Measurements from ENCODE around the gene COMP.

Gene COMP

DNA sequence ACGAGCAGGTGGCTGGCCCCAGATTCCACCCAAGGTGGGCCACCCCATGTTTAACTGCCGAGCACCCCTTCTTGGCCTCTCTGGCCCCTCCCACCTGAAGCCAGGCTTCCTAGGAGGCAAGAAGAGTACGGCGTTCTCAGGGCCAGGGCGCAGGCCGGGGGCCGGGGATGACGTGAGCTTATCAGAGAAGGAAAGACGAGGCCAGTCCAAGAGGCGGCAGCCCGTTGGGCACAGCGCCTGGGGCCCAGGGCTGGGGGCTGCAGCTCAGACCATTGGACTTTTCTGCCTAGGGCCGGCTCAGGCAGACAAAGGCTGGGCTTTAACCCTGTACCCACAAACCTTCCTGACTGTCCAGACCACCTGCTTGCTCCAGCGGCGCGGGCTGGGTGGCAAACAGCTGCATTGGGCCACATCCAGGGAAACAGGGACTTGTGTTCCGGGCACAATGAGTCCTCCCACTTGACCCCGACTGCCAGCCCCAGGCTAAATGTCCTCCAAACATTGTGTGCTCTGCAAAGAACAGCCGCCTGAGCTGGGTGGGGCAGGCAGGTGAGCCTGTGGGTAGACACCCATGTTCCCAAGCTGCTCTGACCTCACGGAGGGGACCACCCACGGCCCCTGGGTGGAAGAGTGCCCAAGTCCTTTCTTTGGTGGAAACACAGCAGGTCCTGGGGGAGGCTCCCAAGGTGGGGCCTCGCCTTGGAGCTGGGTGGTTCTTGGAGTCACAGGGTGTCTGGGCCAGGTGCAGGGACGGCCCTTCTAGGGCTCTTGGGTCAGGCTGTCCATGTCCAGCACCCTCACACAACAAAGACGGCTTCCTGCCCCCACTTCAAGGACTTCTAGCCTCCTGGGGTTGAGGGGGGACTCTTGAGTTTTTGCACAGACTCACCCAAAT lies 21.9 kb downstream of the COMP start:
- DNase-seq = no peak

DNA sequence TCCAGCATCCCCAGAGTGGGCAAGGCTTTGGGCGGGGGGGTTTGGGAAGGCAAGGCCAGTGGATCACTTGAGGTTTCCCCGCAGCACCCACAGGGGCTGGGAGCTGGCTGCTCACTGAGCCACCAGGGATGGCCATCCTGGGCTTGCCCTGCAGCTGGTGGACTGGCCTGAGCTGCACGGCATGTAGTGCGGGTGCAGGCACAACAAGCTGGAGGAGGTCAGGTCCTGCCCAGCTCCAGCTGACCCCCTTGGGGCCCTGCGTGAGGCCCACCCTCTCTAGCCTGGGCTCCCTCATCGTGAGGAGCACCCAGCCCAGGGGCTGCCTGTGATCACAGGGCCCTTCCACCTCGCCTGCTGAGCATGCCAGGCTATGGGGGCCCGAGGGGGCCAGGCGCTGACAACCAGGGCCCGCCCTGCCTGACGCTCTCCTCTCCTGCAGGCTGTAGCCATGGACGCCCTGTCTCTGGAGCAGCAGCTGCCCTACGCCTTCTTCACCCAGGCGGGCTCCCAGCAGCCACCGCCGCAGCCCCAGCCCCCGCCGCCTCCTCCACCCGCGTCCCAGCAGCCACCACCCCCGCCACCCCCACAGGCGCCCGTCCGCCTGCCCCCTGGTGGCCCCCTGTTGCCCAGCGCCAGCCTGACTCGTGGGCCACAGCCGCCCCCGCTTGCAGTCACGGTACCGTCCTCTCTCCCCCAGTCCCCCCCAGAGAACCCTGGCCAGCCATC lies 22.9 kb downstream of the COMP start:
- DNase-seq = no peak

DNA sequence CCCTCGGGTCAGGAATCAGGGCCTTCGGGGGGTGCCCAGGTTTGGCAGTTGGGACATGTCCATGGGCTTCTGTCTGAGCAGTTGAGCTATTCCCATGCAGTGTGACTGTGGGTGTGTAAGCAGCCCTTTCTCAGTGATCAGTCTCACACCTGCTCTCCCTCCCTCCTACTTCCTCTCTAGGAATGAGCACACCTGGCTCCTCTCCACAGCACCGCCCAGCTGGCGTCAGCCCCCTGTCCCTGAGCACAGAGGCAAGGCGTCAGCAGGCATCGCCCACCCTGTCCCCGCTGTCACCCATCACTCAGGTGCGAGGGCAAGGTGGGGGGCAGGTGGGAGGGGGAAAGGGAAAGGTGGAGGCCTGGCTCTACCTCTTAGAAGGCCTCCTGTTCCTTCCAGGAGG lies 25.9 kb downstream of the COMP start:
- DNase-seq = no peak

DNA sequence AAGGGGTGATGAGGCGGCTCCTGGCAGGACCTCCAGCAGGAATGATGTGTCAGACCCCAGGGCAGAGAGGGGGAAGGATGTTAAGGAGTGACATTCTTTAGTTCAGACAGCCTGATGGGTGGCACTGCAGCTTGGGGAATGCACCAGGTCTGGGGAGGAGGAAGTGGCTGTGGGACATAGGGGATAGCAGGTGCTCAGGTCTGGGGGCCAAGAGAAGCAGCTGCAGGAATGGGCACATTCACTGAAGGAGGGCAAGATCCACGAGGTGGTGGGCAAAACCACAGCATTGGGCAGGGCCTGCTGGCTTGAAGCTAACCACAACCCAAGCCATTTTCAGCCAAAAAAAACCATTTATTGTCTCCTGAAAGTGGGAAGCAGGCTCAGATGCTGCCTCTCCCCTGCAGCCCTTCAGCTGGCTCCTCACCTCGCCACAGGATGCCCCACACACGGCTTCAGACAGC lies 26.5 kb downstream of the COMP start:
- DNase-seq = no peak

DNA sequence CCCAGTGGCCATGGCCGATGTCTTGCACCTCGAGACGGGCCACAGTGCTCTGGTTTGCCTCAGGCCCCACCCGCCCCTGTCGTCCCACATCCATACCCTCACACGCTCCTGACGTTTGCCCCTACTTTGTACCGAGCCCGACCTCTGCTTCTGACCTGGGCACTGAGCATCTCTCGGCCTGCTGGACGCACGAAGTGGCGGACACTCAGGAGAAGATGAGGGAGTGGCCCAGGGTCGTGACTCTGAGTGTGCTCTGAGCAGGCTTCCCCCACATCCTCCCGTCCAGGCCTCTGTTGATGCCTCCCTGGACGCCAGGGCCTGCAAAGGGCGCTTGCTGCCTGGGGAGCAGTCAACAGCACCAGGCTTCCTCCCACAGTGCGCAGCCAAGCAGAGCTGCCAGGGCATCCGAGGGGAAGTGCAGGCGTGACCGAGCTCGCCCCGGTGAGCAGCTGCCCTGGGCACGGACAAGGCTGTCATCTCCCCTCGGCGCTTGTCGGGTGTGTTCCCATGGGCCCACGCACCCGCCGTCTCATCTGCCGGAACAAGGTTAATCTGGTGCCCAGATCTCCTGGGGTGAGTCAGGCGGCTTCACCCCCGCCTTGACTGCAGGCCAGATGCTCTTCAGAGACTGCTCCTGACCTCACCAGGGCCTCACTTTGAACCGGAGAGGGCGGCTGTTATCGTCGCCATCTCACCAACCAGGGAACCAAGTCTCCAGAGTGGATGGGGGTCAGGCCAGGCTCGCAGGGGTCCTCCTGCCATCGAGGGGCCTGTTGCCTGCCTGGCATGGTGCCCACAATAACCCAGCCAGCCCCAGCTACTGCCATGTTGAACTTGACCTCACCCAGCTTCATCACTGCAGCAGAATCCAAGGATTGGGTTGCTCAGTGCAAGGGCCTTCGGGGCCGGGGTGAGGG lies 27.2 kb downstream of the COMP start:
- no peak for DNase-seq

DNA sequence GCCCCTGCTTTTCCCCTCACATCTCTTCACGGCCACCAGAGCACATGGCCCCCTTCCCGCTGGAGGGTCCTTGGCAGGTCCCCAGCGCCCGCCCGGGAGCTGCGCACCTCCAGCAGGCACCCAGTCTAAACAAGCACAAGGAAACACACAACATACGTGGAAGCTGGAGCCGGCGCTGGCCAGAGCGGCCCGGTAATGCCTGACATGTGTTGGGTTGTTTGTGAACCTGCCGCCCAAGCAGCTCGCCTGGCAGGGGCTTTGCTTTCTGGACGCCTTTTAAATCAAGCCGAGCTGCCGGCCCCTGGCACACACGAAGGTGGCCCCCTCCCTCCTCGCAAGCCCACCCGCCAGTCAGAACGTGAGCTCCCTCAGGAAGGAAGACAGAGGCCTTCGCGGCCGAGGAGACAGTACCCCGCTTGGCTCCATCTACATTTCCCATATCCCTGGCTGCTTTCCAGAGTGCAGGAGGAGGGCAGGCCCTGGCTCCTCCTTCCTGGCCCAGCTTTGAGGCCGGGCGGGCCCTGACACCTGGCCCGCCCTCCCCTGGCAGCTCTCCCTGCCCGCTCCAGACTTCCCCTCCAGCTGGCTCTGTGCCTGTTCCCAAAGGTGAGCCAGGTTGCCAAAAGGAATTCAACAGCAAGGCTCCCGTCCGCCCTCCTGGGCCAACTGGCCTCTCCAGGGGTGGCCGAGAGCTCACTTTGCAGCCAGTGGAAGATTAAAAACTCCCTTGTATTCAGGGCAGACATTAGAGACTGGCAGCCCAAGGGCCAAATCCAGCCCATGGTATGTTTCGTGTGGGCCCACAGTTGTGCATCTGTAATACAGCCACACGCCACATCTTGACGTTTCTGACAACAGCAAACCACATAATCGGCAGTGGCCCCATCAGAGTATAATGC lies 28.7 kb downstream of the COMP start:
- peak; percentile 93 for DNase-seq

DNA sequence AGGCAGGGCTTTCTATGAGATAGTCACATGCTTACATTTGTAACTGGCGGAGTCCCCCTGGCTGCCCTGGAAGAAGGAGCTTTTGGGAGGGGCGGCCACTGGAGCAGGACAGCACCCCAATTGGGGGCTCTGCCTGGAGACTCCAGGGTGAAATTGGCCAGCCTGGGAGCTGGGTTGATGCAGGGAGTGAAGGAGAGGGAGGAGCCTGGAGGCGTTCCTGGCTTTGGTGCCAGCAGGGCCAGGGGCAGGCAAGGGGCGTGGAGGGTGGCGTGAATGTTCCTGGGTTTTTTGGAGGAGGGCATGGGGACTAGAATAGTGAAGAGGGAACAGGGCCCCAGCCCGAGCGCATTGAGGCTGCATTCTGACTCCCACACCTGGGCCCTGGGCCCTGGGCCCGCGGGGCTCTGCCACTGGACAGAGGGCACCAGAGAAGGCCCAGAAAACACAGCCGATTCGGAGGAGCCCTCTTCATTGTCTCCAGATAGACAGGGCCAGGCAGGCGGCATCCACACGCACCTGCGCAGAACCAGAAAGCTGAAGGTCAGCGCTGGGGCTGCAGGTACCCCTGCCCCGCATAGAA lies 29.5 kb downstream of the COMP start:
- DNase-seq = no peak

DNA sequence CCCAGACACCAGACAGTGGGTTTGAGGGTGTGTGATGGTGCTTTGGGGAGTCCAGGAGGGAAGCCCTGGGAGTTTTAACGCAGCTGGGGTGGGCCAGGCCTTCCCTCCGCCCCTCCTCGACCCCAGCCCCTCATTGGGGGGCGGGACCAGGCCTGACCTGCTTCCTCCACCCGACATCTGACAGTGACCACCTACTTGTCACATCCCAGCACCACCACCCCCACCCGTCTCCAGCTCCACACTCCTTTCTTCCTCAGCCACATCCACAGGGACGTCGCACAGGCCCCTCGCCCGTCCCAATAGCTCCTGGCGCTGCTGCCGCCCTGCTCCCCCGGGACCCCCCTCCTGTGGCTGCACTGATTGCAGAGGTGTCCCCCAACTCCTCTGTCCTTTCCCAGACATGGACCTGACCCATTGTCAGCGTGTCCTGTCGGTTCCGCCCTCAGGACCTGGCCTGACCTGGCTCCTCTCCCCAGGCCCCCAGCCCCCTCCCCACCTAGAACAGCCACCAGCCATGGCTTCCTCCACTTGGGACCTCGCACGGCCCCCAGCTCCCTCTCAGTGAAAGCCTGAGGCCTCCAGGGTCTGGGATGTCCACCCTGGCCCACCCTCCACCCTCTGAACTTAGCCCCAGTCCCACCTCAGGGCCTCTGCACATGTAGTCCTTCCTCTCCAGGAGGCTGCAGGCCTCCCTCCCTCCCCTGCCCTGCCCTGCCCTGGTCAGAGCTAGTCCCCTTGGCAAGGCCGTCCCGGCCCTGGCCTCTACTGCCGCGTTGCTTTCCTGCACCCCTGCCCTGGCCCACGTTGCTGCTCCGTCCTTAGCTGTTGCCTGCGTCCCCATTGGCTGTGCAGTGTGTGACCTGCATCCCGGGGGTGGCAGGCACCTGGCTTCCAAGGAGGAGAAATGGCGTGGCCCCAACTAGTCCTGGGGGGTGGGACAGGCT lies 30.4 kb downstream of the COMP start:
- no peak for DNase-seq

DNA sequence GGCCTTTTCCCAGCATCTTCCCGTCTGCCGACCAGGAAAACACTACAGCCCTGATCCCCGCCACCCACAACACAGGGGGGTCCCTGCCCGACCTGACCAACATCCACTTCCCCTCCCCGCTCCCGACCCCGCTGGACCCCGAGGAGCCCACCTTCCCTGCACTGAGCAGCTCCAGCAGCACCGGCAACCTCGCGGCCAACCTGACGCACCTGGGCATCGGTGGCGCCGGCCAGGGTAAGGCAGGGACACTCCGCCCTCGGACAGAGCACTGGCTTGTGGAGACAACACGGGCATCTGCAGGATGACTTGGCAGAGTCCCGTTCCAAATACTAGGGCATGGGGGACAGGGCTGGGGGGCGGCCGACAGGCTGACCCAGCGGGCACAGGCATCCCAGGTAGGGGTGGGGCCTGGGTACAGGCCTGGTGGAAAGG lies 31.1 kb downstream of the COMP start:
- no peak for DNase-seq

DNA sequence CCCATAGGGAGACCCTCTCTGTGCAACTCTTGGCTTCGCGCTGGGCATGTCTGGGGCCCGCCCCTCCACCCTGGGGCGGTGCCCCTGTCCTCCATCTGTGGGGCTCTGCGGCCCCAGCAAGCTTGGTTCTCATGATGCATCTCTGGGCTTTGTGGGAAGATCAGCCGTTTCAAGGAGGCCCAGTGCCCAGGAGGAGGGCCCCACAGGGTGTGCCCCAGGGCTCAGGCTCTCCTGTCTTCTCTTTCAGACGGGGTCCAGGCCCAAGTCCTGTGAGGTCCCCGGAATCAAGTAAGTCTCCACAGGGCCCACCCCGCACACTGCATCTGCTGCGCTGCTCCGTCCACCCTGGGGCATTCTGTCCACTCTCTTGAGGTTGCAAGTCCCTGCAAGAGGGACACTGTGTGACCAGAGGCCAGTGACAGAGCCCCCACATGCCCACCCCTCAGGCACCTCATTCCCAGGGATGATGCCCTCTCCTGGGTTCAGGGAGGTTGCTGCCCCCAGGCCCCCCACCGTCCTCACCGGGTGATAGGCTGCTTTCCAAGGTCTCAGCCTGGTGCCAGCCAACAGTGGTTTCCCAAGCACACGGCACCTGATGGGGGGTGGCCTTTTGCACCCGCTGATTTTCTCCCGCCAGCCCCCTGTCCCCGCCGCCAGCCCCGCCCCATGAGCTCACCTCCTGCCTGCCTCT lies 31.7 kb downstream of the COMP start:
- no peak for DNase-seq

DNA sequence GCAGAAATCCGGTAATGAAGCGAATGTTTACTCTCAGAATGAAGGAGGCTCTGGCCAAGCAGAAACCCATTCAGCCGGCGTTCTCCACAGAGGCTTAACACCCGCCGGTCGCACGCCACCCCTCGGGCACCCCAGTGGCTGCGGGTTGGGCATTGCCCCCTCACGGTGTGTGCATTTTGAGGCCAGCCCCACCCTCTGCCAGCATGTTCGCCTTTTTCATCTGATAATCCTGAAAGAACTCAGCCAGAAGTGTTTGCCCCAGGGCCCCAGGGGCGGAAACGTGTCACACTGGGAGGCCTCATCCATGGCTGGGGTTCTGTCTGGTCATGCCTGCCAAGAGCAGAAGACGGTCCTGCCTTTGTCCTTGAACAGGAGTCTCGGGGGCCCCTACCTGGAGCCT lies 34.2 kb downstream of the COMP start:
- DNase-seq = no peak

DNA sequence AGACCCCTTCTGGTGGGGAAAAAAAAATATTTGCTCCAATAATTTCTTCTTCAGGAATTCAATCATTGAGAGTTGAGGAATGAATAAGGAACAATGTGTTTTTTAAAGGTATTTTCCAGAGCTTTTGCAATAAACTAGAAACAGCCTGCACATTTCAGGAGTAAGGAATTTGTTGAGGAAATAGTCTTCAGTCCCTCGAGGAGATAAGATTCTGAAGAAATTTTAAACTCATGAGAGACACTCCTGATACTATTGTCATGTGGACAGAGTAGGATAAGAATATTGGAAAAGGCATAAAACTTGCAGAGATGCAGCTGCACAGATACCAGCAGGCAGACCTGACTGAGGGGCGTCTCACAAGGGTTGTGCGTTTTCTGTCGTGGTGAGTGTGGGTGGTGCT lies 36.6 kb downstream of the COMP start:
- no peak for DNase-seq

DNA sequence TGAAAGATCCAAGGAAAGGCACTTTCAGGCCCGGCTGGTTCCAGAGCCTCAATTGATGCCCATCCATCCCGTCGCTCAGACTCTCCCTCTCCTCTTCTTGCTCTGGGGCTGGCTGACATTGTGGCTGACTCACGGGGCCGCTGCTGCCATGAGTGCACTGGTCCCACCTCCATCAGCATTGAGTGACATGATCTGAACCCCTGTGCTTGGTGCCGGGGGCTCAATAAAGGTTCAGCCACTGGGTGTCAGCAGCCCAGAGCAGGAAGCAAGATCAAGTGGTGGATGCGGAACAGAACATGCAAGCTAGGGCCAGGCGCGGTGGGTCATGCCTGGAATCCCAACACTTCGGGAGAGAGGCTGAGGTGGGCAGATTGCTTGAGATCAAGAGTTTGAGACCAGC lies 39.5 kb downstream of the COMP start:
- no peak for DNase-seq

DNA sequence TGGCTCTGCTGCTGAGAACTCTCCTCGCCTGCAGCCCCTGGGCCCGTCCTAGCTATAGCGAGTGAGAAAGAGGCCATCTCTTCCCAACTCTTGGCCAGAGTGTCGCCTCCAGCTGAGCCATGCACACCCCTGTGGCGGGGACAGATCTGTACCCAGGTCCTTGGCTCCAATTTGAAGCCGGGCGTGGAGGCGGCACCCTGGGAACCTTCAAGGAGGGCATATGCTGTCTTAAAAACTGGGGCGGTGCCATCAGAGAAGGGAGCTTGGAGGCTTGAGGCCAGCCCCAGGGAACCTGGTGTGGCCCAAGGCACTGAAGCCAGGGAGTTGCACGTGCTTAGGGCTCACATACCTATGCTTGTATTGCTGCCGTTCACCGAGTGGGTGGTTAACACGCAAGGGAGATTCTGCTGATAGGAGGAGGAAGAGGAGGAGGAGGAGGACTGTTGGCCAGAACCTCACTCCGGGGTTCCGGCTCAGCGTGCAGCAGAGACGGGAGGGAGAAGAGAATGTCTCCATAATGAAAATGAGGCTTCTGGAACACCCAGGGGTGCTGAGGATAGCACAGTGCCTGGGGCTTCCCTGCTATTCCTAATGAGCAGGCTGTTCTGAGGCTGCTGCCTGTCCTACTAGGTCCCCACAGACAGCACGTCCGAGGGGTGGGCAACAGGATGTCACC lies 40.7 kb downstream of the COMP start:
- no peak for DNase-seq

DNA sequence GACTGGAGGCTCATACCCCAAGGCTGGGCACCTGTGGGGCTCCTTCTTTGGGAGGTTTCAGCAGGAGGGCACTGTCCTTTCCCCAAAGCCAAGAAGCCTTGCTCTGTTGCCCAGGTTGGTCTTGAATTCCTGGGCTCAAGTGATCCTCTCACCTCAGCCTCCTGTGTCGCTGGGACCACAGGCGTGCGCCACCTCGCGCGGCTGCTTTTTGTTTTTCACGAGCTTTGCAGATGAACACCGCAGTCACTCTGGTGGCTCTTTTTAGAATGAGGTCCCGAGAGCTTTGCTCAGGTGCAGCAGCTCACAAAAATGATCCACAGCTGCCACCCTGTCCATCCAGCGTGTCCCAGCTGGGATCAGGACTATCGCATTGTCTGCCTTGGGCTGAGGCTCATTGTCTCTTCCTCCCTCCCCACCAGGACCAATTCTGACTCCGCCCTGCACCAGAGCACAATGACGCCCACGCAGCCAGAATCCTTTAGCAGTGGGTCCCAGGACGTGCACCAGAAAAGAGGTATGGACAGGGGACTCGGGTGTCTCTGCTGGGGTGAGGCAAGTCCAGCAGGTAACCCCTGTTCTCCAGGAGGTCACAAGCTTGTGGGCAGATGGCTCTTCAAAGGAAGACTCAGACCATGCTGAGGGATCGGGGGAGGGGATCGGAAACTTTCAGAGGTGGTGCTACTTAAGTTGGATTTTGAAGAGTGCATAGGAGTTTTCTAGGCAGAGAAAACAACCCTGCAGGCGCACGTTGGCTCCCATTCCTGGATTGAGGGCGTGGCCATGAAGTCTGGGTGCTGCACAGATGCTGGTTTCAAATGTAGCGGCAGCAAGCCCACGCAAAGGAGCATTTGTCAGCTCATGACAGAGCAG lies 41.5 kb downstream of the COMP start:
- no peak for DNase-seq

DNA sequence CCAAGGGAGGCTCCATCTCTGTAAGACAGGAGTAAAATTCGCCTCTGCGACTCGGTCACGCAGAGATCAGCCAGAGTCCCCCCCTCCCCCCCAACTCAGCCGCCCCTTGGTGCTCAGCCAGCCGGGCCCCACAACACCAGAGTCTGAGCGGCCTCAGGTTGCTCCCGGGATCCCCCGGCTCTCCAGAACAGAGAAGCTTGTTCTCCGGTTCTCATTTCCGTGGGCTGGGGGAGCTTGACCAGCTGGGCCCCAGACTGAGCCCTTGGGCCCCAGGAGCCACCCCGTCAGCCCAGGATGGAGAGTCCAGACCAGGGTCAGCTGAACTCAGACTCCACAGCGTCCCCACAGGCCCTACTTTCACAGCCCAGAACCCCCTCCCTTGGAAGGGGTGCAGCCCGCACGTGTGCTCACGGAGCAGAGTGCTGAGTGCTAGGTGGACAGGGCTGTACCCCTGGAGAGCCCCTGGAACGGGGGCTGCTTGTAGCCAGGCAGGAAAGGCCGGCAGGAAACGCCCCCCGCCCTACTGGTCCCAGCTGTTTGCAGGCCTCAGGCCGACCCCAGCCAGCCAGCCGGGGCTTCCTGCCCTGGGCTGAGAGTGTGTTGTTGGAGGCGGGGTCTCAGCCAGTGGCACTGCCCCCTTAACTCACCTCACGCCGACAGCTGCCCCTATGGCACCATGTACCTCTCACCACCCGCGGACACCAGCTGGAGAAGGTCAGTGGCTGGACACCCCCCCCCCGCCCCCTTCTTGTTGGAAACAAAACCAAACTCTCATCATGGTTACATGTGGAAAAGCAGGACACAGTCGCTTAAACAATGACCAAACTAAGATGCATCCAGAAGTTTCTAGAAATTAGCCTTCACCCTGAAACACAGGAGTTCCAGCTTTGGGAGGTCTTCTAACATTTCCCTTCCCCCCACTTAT lies 44.4 kb downstream of the COMP start:
- DNase-seq = no peak

DNA sequence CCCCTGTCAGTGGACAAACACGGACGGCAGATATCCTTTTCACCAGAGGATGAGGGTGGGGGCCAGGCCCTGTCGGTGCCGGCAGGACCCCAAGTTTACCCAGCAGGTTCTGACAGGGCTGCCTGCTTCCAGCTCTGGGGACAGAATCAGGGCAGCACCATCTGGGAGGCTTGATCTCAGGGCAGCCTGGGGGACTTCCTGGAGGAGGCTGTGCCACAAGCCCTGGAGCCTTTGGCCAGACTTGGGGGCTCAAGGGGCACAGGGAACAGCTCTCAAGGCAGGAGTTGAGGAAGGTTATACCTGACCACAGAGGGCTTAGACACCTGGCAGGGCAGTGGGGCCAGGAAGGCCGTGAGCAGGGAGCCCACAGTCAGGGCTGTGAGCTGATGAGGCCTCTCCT lies 45.2 kb downstream of the COMP start:
- no peak for DNase-seq
